Sigmoid colon (tissue), 3 donors: ENCODE data around the gene TUBA1C.

Experiments
- POLR2A ChIP-seq, 2 donors: fragments of 450-650 bp; IDR thresholded peaks; one replicate each; pipeline ENCODE4 v1.6.1; 2016; ENCODE audit warnings: antibody characterized with exemption in 2 of 2, mild to moderate bottlenecking in 2 of 2, moderate library complexity in 2 of 2
- TF ChIP-seq, protein P1 (sequence below), 4 experiments: fragments of 450-650 bp in 3 of 4; fragments of 200-600 bp in 1 of 4; IDR thresholded peaks; one replicate each; pipeline ENCODE4 v1.5.1; 2016 to 2019; ENCODE audit warnings: antibody characterized with exemption in 4 of 4, mild to moderate bottlenecking in 3 of 4, moderate library complexity in 2 of 4

DNA sequence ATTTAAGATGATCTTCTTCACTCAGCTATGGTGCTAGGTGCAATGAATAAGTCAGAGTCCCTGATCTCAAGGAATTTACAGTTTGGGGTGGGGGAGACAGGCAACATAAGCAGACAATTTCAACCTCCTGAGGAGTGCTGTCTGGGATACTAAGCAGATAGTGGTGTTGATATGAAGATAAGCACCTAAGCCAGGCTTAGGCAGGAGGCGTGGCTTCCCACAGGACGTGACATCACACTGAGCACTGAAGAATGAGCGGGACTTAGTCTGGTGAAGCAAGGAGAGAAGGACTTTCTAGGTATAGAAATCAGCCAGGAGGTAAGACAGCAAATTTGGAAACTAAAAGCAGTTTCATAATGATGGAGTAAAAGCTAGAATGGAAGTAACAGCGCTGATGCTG, 36.9 kb downstream of the TUBA1C start:
- no peak for TF ChIP-seq POLR2A (IDR thresholded peaks at IDR 0.05)
- TF ChIP-seq, protein P1, sequence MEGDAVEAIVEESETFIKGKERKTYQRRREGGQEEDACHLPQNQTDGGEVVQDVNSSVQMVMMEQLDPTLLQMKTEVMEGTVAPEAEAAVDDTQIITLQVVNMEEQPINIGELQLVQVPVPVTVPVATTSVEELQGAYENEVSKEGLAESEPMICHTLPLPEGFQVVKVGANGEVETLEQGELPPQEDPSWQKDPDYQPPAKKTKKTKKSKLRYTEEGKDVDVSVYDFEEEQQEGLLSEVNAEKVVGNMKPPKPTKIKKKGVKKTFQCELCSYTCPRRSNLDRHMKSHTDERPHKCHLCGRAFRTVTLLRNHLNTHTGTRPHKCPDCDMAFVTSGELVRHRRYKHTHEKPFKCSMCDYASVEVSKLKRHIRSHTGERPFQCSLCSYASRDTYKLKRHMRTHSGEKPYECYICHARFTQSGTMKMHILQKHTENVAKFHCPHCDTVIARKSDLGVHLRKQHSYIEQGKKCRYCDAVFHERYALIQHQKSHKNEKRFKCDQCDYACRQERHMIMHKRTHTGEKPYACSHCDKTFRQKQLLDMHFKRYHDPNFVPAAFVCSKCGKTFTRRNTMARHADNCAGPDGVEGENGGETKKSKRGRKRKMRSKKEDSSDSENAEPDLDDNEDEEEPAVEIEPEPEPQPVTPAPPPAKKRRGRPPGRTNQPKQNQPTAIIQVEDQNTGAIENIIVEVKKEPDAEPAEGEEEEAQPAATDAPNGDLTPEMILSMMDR (IDR thresholded peaks at IDR 0.05), result no peak
